ENCODE results near the gene TEKTIP1. TPM values are rescaled to one million over a fixed set of nuclear protein-coding genes. Genes with fewer than 3 reads are reported as not detected.
A peak's percentile ranks its signal among the peaks of the same experiment; 100 is the strongest.

Gene TEKTIP1
- total and polyA plus RNA-seq, 2 donors (not counting 1 experiment from before 2014, with no cell fraction given) = 6.3 to 17.3 TPM

GRCh38 chr19:3504735-3505134 lies 34.2 kb upstream of the TEKTIP1 start:
- no peak for ATAC-seq (ENCODE audit: low read depth)
- peaks cover 50% of the 10 kb centered on the region for H3K4me1 Mint-ChIP-seq
- no peaks in the 10 kb centered on the region for H3K27me3 ChIP-seq (replicated peaks in 1 of 4; ENCODE audit: control extremely low read depth in 1 of 4, control insufficient read depth in 3 of 4, insufficient read depth in 4 of 4, low read length in 3 of 4)
- H3K4me3 Mint-ChIP-seq = peak overlapping the region; percentile 68
- H3K4me1 ChIP-seq (ENCODE audit: control insufficient read depth in 2 of 2, insufficient read depth in 2 of 2, low read length in 2 of 2) = peaks cover 16 to 26% of the 10 kb centered on the region in 2 donors
- H3K27me3 Mint-ChIP-seq = no peaks in the 10 kb centered on the region
- 96% methylated on average over 4 of the region's 5 CpGs for WGBS (ENCODE audit: insufficient coverage)
- peaks cover 50% of the 10 kb centered on the region for H3K79me2 ChIP-seq (ENCODE audit: control insufficient read depth, insufficient read depth, low read length)
- H3K9me3 Mint-ChIP-seq (ENCODE audit: insufficient read depth) = no peaks in the 10 kb centered on the region
- no peak overlapping the region for H3K4me2 ChIP-seq (replicated peaks; ENCODE audit: low read depth, low read length, poor library complexity, severe bottlenecking)
- H3K27ac Mint-ChIP-seq = peak overlapping the region; percentile 75
- TF ChIP-seq EZH2 (IDR thresholded peaks at IDR 0.05; ENCODE audit: borderline replicate concordance, insufficient read depth, low read depth, low read length, poor library complexity, severe bottlenecking) (no peak), CTCF (IDR thresholded peaks at IDR 0.05) (no peak)
- no peak overlapping the region for H3K4me3 ChIP-seq (ENCODE audit: control extremely low read depth in 1 of 5, extremely low read depth in 1 of 5, insufficient read depth in 1 of 5, low read depth in 2 of 5, low read length in 4 of 5)
- ChIA-PET POLR2A (interaction anchor here (0.7 kb wide), 1 partner anchor 46 kb away, joined by 3 read pairs; no protein-coding TSS in a partner anchor), CTCF (no interaction called here)
- no peak overlapping the region for H2AFZ ChIP-seq (ENCODE audit: insufficient read depth, low read depth, low read length, poor library complexity, severe bottlenecking)
- DNase-seq = no peak
- H3K27ac ChIP-seq (ENCODE audit: low read length in 2 of 2) = no peak overlapping the region
- intact Hi-C loops (cut with micrococcal nuclease) = loop anchor here (1.0 to 10.0 kb wide), 6 partner anchors 69 to 1288 kb away; partner anchors contain the start of genes APBA3, FEM1A, HDGFL2 and MRPL54
- H3K36me3 ChIP-seq (replicated peaks in 1 of 2; ENCODE audit: control extremely low read depth in 1 of 2, control insufficient read depth in 1 of 2, extremely low read depth in 1 of 2, insufficient read depth in 2 of 2, low read length in 1 of 2) = peaks cover 0 to 6% of the 10 kb centered on the region in 2 experiments
- H3K9me3 ChIP-seq (ENCODE audit: control extremely low read depth in 1 of 3, control insufficient read depth in 2 of 3, insufficient read depth in 1 of 3, low read length in 2 of 3) = no peaks in the 10 kb centered on the region
- no peak overlapping the region for H3K9ac ChIP-seq (ENCODE audit: low read length)
- peaks cover 19% of the 10 kb centered on the region for H4K20me1 ChIP-seq (ENCODE audit: control insufficient read depth, insufficient read depth, low read length, poor library complexity, severe bottlenecking)

- peak within 1 kb of the TSS; percentile 78 for H2AFZ ChIP-seq (ENCODE audit: insufficient read depth, low read depth, low read length, poor library complexity, severe bottlenecking)
- peak within 1 kb of the TSS; percentile 74 to 95 (median 77) for H3K4me3 ChIP-seq (ENCODE audit: control extremely low read depth in 1 of 5, extremely low read depth in 1 of 5, insufficient read depth in 1 of 5, low read depth in 2 of 5, low read length in 4 of 5)
- intact Hi-C loops (cut with micrococcal nuclease) = loop anchor here (1.0 to 10.0 kb wide), 7 partner anchors 67 to 1287 kb away; partner anchors contain the start of genes APBA3, FEM1A, HDGFL2 and HMG20B
- no peaks in the 10 kb centered on the region for H3K27me3 Mint-ChIP-seq
- POLR2A ChIA-PET = interaction anchor here (0.7 kb wide), 1 partner anchor 26 kb away, joined by 5 read pairs; no protein-coding TSS in a partner anchor
- peak within 1 kb of the TSS; percentile 92 to 94 for H3K27ac ChIP-seq (ENCODE audit: low read length in 2 of 2)
- H3K27ac Mint-ChIP-seq = peak within 1 kb of the TSS; percentile 99
- CTCF ChIA-PET = no interaction called here
- no peaks in the 10 kb centered on the region for H3K27me3 ChIP-seq (replicated peaks in 1 of 4; ENCODE audit: control extremely low read depth in 1 of 4, control insufficient read depth in 3 of 4, insufficient read depth in 4 of 4, low read length in 3 of 4)
- H3K4me1 ChIP-seq (ENCODE audit: control insufficient read depth in 2 of 2, insufficient read depth in 2 of 2, low read length in 2 of 2) = peaks cover 12 to 21% of the 10 kb centered on the region in 2 donors
- ATAC-seq (ENCODE audit: low read depth) = peak; percentile 91
- H3K4me3 Mint-ChIP-seq = peak within 1 kb of the TSS; percentile 92
- peak within 1 kb of the TSS; percentile 97 for H3K9ac ChIP-seq (ENCODE audit: low read length)
- 1% methylated on average over 79 of the region's 79 CpGs for WGBS (ENCODE audit: insufficient coverage)
- peak; percentile 100 for DNase-seq
- H3K36me3 ChIP-seq (replicated peaks in 1 of 2; ENCODE audit: control extremely low read depth in 1 of 2, control insufficient read depth in 1 of 2, extremely low read depth in 1 of 2, insufficient read depth in 2 of 2, low read length in 1 of 2) = peaks cover 0 to 13% of the 10 kb centered on the region in 2 experiments
- TF ChIP-seq CTCF (IDR thresholded peaks at IDR 0.05) = no peak
- TF ChIP-seq EZH2 (IDR thresholded peaks at IDR 0.05; ENCODE audit: borderline replicate concordance, insufficient read depth, low read depth, low read length, poor library complexity, severe bottlenecking) = no peak
- H3K4me1 Mint-ChIP-seq = peaks cover 49% of the 10 kb centered on the region
- H3K4me2 ChIP-seq (replicated peaks; ENCODE audit: low read depth, low read length, poor library complexity, severe bottlenecking) = peak within 1 kb of the TSS; percentile 97
- no peaks in the 10 kb centered on the region for H3K9me3 ChIP-seq (ENCODE audit: control extremely low read depth in 1 of 3, control insufficient read depth in 2 of 3, insufficient read depth in 1 of 3, low read length in 2 of 3)
- peaks cover 30% of the 10 kb centered on the region for H4K20me1 ChIP-seq (ENCODE audit: control insufficient read depth, insufficient read depth, low read length, poor library complexity, severe bottlenecking)
- no peaks in the 10 kb centered on the region for H3K9me3 Mint-ChIP-seq (ENCODE audit: insufficient read depth)
- H3K79me2 ChIP-seq (ENCODE audit: control insufficient read depth, insufficient read depth, low read length) = peaks cover 53% of the 10 kb centered on the region
These were observed 33.2 kb upstream of the TEKTIP1 start, which contains the start of gene FZR1 for GRCh38 chr19:3505598-3506383. Gene FZR1, plus strand, starts transcription at chr19:3506311. Its CDS starts 16,679 bp downstream, at chr19:3522990.

Measured in B cell (primary cell).